Activated naive CD4-positive, alpha-beta T cell treated with anti-CD3 and anti-CD28 coated beads for 36 hours (primary cell): ENCODE measurements around the gene CD6. TPM values are rescaled to one million over a fixed set of nuclear protein-coding genes. Genes with fewer than 3 reads are reported as not detected.
A peak's percentile ranks its signal among the peaks of the same experiment; 100 is the strongest.
"Not testable (repeated sequence)": the region's sequence is repeated elsewhere in the genome, so short reads cannot be mapped to it uniquely, and the experiment has no call there.

Source experiments
- CTCF ChIA-PET: fragments of 350-600 bp; sonication (Branson Sonifier 250); formaldehyde crosslinking; loops from one replicate; lab custom pipeline; 2021; ENCODE audit warnings: antibody characterized with exemption; lab: Charles Lee
- DNase-seq: peaks from one replicate; pipeline ENCODE4 v3.0.0-alpha.2; 2020
- H3K27ac Mint-ChIP-seq: one replicate; pipeline ENCODE4 v1.8.0; 2021; ENCODE audit warnings: mild to moderate bottlenecking, mixed read lengths
- H3K27me3 Mint-ChIP-seq: one replicate; pipeline ENCODE4 v1.8.0; 2021; ENCODE audit warnings: low read depth, mixed read lengths
- H3K36me3 Mint-ChIP-seq: one replicate; pipeline ENCODE4 v1.8.0; 2021; ENCODE audit warnings: low read depth, mixed read lengths
- H3K4me1 Mint-ChIP-seq: one replicate; pipeline ENCODE4 v1.8.0; 2021; ENCODE audit warnings: low read depth, mixed read lengths
- H3K4me3 Mint-ChIP-seq: one replicate; pipeline ENCODE4 v1.8.0; 2021; ENCODE audit warnings: mild to moderate bottlenecking, moderate library complexity, mixed read lengths
- H3K9me3 Mint-ChIP-seq: one replicate; pipeline ENCODE4 v1.8.0; 2021; ENCODE audit warnings: mixed read lengths
- intact Hi-C: fragments of 100-400 bp; cut with micrococcal nuclease; formaldehyde crosslinking; loops from one replicate; pipeline ENCODE4 v1.15.1; 2023
- total RNA-seq, 2 experiments: library from RNA; stranded (reverse); gene quantifications; one replicate each; pipeline ENCODE4 v1.2.3, GENCODE V29; 2021

Gene CD6
- total RNA-seq, 2 experiments from 2014 or later: 227 to 234 TPM

DNA sequence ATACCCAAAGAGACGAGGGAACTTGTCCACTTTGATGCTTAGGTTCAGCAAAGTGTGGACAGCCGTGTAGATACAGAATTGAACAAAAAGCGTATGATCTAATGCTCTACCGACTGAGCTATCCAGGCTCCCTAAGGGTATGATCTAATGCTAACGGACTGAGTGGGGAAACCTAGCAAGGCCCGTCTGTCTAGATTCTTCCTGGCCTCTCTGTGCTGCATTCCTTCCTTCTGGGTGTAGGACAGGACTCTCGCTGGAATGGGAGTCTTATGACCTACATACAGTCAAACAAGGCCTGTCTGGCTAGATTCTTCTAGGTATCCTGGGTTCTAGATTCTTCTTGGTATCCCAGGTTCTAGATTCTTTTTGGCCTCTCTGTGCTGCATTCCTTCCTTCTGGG is 11.1 kb upstream of the CD6 start:
- H3K9me3 Mint-ChIP-seq: no peaks in the 10 kb centered on the region
- CTCF ChIA-PET: interaction anchor here (2.8 kb wide), 1 partner anchor 10 kb away, joined by 7 read pairs; no protein-coding TSS in a partner anchor
- intact Hi-C loops: no loop called here
- H3K36me3 Mint-ChIP-seq: no peaks in the 10 kb centered on the region
- H3K4me3 Mint-ChIP-seq: no peak overlapping the region
- no peak overlapping the region for H3K27ac Mint-ChIP-seq
- no peaks in the 10 kb centered on the region for H3K4me1 Mint-ChIP-seq
- DNase-seq: no peak
- no peaks in the 10 kb centered on the region for H3K27me3 Mint-ChIP-seq

DNA sequence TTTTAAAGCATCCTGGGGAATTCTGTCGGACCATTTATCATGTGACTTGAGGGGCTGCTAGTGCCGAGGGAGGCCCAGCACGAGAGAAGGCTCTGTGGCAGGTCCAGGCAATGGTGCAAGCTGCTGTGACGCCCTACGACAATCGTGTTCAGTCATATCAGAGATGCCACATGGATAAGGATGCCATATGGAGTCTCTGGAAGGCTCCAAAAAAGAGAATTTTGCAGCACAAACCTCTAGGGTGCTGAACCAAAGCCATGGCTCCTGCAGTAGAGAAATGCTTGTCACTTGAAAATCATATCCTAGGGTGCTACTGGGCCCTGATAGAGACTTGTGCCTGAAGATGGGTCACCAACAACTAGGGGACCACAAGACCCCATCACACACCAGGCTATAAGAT is 6.7 kb upstream of the CD6 start:
- DNase-seq: no peak
- Mint-ChIP-seq H3K27me3 (no peaks in the 10 kb centered on the region), H3K4me3 (no peak overlapping the region), H3K9me3 (peaks cover 4% of the 10 kb centered on the region), H3K27ac (no peak overlapping the region), H3K36me3 (peaks cover 3% of the 10 kb centered on the region), H3K4me1 (no peaks in the 10 kb centered on the region)
- CTCF ChIA-PET: interaction anchor here (1.0 to 1.3 kb wide), 2 partner anchors 49 to 164 kb away, joined by 3 to 5 read pairs; no protein-coding TSS in a partner anchor
- intact Hi-C loops: no loop called here

DNA sequence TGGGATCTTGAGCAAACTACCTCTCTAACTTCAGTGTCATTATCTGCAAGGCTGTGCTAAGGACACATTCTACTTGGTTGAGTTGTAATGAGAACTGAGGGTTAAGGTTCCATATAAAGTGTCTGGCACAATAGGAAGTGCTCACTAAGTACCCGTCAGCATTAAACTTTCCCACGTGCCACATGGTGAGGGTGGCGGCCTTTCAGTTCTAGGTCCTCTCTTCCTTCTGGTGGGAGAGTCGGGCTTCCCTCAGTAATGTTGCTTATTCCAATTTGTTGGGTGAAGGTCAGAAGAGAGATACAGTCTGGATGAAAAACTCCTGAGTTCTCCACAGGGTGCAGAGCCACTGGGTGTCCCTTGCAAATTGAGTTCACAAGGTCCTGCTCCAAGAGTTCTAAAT is 4.6 kb upstream of the CD6 start:
- intact Hi-C loops: no loop called here
- peaks cover 8% of the 10 kb centered on the region for H3K36me3 Mint-ChIP-seq
- DNase-seq: no peak
- CTCF ChIA-PET: interaction anchor here (0.9 to 1.4 kb wide), 4 partner anchors 8 to 221 kb away, joined by 3 to 4 read pairs (median 3); no protein-coding TSS in a partner anchor
- H3K4me1 Mint-ChIP-seq: peaks cover 15% of the 10 kb centered on the region
- peaks cover 4% of the 10 kb centered on the region for H3K9me3 Mint-ChIP-seq
- H3K27ac Mint-ChIP-seq: no peak overlapping the region
- no peaks in the 10 kb centered on the region for H3K27me3 Mint-ChIP-seq
- H3K4me3 Mint-ChIP-seq: no peak overlapping the region

DNA sequence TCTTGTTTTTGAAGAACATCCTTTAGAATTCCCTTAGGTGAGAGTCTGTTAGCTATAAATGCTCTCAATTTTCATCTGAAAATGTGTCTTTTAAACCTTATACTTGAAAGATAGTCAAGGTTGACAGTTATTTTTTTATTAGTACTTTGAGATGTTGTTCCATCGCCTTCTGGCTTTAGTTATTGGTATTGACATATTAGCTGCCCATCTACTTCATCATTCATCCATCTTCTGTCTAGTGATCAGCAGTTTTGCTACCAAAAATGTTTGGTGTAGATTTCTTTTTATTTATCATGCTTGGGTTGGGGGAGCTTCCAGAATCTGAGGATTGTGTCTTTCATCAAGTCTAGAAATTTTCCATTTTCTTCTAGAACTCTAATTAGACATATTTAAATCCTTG is 3.3 kb upstream of the CD6 start:
- Mint-ChIP-seq H3K27me3 (no peaks in the 10 kb centered on the region), H3K9me3 (peaks cover 4% of the 10 kb centered on the region), H3K36me3 (peaks cover 21% of the 10 kb centered on the region), H3K27ac (no peak overlapping the region), H3K4me1 (peaks cover 15% of the 10 kb centered on the region), H3K4me3 (no peak overlapping the region)
- CTCF ChIA-PET: interaction anchor here (0.6 to 4.3 kb wide), 9 partner anchors 10 to 161 kb away, joined by 3 to 28 read pairs (median 4); no protein-coding TSS in a partner anchor
- intact Hi-C loops: no loop called here
- no peak for DNase-seq

DNA sequence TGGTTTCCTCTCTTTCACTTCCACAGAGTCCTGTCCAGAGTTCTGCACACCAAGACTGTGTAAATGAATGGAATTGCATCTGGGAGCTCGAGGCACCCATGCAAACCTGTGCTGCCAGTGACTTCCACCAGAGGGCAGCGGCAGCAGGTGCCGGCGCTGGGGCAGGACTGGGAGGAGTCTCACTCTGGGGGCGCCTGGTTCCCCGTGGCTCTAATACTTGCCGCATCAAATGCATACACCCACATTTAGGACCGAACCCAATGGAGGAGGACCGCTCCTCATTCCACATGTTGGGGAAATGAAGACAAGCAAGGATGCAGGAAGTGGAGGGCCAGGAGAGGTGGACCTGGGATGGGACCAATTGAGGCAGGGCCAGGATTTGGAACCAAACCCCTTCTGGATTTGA is 1.1 kb upstream of the CD6 start:
- Mint-ChIP-seq H3K36me3 (peaks cover 40% of the 10 kb centered on the region), H3K27me3 (no peaks in the 10 kb centered on the region), H3K9me3 (peaks cover 4% of the 10 kb centered on the region)

DNA sequence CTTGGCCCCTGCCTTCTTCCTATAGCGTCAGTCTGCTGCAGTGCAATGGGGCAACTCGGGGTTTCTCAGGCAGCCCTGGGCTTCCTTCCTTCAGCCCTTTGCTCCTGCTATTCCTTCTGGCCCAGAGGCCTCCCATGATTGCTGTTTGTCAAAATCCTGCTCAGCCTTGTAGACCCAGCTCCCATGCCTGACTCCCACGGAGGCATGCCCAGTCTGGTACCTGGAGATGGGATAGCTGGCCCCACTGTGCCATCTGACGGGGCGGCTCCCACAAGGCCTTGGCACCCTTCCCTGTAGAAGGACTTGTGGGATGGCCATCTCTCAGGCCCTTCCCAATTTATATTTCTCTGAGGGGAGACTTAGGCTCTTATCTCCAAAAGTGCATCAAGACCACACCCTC is 590 bp upstream of the CD6 start:
- intact Hi-C loops: loop anchor here (1.0 to 2.0 kb wide), 10 partner anchors 23 to 216 kb away; partner anchors contain the start of genes PRPF19 and VPS37C
- Mint-ChIP-seq H3K27me3 (no peaks in the 10 kb centered on the region), H3K27ac (peak overlapping the region; percentile 97), H3K4me3 (peak overlapping the region; percentile 89), H3K4me1 (peaks cover 15% of the 10 kb centered on the region), H3K9me3 (peaks cover 4% of the 10 kb centered on the region), H3K36me3 (peaks cover 42% of the 10 kb centered on the region)
- no peak for DNase-seq
- CTCF ChIA-PET: interaction anchor here (0.9 to 4.3 kb wide), 19 partner anchors 11 to 159 kb away, joined by 3 to 28 read pairs (median 5); no protein-coding TSS in a partner anchor

More for the DNA sequence above, 1.1 kb upstream of the CD6 start:
- intact Hi-C loops: loop anchor here (1.0 to 2.0 kb wide), 8 partner anchors 24 to 217 kb away; partner anchors contain the start of gene PRPF19
- CTCF ChIA-PET: interaction anchor here (0.8 to 4.3 kb wide), 19 partner anchors 8 to 177 kb away, joined by 3 to 28 read pairs (median 5); no protein-coding TSS in a partner anchor
- DNase-seq: peak; percentile 90
- Mint-ChIP-seq H3K4me1 (peaks cover 15% of the 10 kb centered on the region), H3K4me3 (peak overlapping the region; percentile 89), H3K27ac (peak overlapping the region; percentile 97)

DNA sequence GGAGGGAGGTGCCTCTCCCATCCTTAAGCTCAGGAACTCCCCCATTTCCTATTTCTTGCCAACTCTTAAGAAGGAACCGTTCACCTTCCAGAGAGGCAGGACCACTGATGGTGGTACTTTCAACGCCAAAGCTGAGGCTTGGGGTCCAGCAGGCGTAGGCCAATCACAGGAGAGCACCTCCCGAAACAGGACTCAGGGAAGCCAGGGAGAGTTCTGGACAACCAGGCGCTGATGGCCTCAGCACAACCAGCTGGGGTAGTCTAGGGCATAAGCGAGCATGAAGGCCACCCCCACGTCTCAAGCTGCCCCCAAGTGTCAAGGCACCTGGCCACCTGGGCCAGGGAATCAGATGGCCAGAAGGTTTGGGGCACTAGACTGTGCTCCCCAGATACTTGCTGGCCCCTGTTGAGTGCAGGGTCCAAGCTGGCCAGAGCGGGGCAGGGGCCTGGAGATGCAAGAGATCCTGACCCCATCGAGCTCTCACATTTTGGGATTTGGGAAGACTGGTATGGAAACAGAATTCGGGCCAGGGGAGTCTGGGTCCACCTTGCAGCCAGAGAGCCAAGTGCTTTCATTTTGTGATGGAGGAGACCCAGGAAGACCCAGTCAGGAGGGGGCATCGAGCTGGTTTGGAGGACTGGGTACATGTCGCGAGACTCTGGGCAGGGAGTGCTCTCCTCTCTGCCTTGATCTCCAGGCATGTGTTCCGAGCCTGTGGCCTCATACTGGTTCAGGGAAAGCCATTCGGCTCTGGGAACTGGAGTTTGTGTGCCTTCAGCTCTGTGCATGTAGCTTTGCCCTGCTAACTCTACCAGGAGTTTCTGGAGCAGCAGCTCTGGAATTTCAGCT is 926 bp downstream of the CD6 start:
- CTCF ChIA-PET: interaction anchor here (0.6 to 1.9 kb wide), 5 partner anchors 18 to 147 kb away, joined by 3 to 6 read pairs (median 3); no protein-coding TSS in a partner anchor
- Mint-ChIP-seq H3K9me3 (peaks cover 4% of the 10 kb centered on the region), H3K27me3 (no peaks in the 10 kb centered on the region), H3K36me3 (peaks cover 55% of the 10 kb centered on the region), H3K27ac (peak overlapping the region; percentile 97), H3K4me1 (peaks cover 28% of the 10 kb centered on the region), H3K4me3 (peak overlapping the region; percentile 89)
- peak; percentile 67 for DNase-seq
- intact Hi-C loops: loop anchor here (1.0 kb wide), 1 partner anchor 139 kb away; no protein-coding TSS in a partner anchor

DNA sequence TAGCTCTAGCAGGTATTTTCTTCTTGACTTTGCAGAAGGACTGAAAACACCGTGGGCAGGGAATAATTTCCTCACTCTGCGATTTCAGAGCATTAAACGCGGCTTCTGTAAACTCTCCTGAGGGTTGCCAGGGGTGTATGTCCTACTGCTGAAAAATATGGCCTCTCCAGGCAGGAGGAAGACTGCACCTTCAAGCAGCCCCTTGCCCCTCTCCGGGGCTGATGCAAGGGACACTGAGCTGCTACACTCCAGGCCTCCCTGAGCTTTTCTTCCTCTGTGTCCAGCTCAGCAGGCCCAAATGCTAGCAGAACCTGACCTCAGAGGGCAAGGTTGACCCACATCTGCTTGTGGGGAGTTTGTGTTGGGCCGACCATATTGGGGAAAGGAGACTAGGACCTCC is 2.2 kb downstream of the CD6 start:
- Mint-ChIP-seq H3K9me3 (no peaks in the 10 kb centered on the region), H3K27me3 (no peaks in the 10 kb centered on the region), H3K27ac (peak overlapping the region; percentile 97), H3K4me1 (peaks cover 41% of the 10 kb centered on the region), H3K36me3 (peaks cover 64% of the 10 kb centered on the region), H3K4me3 (peak overlapping the region; percentile 89)
- CTCF ChIA-PET: interaction anchor here (0.9 kb wide), 1 partner anchor 30 kb away, joined by 3 read pairs; no protein-coding TSS in a partner anchor
- intact Hi-C loops: loop anchor here (1.0 kb wide), 1 partner anchor 13 kb away; no protein-coding TSS in a partner anchor
- no peak for DNase-seq

DNA sequence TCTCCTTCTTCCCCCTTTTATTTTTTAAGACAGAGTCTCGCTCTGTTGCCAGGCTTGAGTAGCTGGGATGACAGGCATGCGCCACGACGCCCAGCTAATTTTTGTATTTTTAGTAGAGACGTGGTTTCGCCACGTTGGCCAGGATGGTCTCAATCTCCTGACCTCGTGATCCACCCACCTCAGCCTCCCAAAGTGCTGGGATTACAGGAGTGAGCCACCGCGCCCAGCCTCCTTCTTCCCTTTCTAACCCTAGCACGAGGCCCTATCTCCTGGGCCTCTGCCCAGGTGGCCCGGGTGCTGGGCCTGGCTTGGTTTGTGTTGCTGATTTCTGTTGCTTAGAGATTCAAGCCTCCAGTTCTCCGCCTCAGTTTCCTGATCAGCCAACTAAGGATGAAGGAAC is 2.8 kb downstream of the CD6 start:
- DNase-seq, H3K27me3 Mint-ChIP-seq, H3K9me3 Mint-ChIP-seq: not testable (repeated sequence)
- Mint-ChIP-seq H3K4me3 (peak overlapping the region; percentile 89), H3K4me1 (peaks cover 47% of the 10 kb centered on the region), H3K27ac (peak overlapping the region; percentile 97), H3K36me3 (peaks cover 66% of the 10 kb centered on the region)
- CTCF ChIA-PET: interaction anchor here (0.9 to 1.4 kb wide), 2 partner anchors 30 to 103 kb away, joined by 3 read pairs; no protein-coding TSS in a partner anchor
- intact Hi-C loops: loop anchor here (1.0 kb wide), 1 partner anchor 12 kb away; no protein-coding TSS in a partner anchor

DNA sequence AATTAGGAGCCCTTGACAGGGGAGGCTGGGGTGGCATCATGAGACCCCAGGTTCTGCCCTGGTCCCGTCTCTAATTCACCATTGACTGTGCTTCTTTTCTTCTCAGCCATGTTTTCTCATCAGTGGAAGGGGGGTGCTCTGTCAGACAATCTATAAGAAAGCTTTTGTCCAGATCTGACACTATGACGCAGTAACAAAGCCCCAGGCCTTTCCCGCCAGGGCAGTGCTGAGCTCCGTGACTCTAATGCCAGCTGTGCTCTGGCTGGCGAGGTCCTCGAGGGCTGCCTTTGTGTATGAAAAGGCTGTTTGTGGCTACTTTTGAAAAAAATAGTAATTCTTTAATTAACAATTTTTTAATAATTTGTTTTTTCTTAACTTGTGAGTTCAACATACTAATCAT is 3.2 kb downstream of the CD6 start:
- H3K27me3 Mint-ChIP-seq: no peaks in the 10 kb centered on the region
- intact Hi-C loops: loop anchor here (1.0 kb wide), 1 partner anchor 12 kb away; no protein-coding TSS in a partner anchor
- H3K4me3 Mint-ChIP-seq: peak overlapping the region; percentile 89
- DNase-seq: peak; percentile 60
- peaks cover 51% of the 10 kb centered on the region for H3K4me1 Mint-ChIP-seq
- H3K36me3 Mint-ChIP-seq: peaks cover 68% of the 10 kb centered on the region
- no peaks in the 10 kb centered on the region for H3K9me3 Mint-ChIP-seq
- CTCF ChIA-PET: interaction anchor here (0.6 to 1.4 kb wide), 2 partner anchors 102 to 202 kb away, joined by 3 read pairs; no protein-coding TSS in a partner anchor
- peak overlapping the region; percentile 97 for H3K27ac Mint-ChIP-seq

DNA sequence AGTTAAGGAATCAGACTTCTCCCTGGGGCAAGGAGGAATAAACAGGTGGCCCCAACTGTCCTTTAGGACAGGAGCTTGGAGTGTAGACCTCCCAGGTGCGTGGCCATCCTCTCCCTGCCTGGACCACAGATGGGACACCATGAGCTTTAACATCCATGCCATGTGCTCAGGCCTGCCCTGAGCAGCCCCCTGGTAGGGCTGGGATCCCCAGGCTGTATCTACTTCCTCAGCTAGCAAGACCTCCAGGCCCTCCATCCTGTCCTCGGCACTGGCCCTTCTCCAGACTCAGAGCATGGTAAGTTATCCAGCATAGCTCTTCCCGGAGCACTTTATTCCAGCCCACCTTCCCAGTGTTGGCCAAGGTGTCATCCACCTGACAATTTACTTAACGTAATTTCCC is 5.7 kb downstream of the CD6 start:
- H3K4me1 Mint-ChIP-seq: peaks cover 61% of the 10 kb centered on the region
- peak overlapping the region; percentile 72 for H3K4me3 Mint-ChIP-seq
- H3K36me3 Mint-ChIP-seq: peaks cover 82% of the 10 kb centered on the region
- peak; percentile 26 for DNase-seq
- peak overlapping the region; percentile 97 for H3K27ac Mint-ChIP-seq
- CTCF ChIA-PET: interaction anchor here (0.6 to 1.7 kb wide), 11 partner anchors 9 to 210 kb away, joined by 3 to 7 read pairs (median 3); no protein-coding TSS in a partner anchor
- intact Hi-C loops: no loop called here
- no peaks in the 10 kb centered on the region for H3K27me3 Mint-ChIP-seq
- no peaks in the 10 kb centered on the region for H3K9me3 Mint-ChIP-seq

DNA sequence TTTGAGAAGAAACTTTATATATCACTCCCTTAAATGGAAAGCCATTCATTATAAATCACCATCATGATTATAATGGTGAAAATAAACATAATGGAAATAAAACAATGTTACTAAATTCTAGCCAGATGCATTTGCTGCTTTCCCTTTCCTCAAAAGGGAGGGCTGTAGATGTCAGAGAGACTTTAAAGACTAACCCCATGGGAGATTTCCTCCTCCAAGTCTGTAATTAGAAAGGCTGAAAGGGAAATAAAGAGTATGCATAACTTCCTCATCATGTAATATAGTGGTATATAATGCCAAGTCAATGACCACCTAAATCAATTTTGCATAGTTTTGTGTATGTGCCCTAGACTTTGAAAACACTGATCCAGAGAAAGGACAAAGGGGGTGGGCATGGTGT is 6.4 kb downstream of the CD6 start:
- H3K27ac Mint-ChIP-seq: peak overlapping the region; percentile 97
- intact Hi-C loops: loop anchor here (1.0 to 2.0 kb wide), 3 partner anchors 8 to 83 kb away; no protein-coding TSS in a partner anchor
- H3K27me3 Mint-ChIP-seq: no peaks in the 10 kb centered on the region
- no peak for DNase-seq
- peaks cover 82% of the 10 kb centered on the region for H3K36me3 Mint-ChIP-seq
- H3K9me3 Mint-ChIP-seq: no peaks in the 10 kb centered on the region
- peak overlapping the region; percentile 72 for H3K4me3 Mint-ChIP-seq
- peaks cover 67% of the 10 kb centered on the region for H3K4me1 Mint-ChIP-seq
- CTCF ChIA-PET: interaction anchor here (0.7 to 1.7 kb wide), 6 partner anchors 9 to 102 kb away, joined by 3 to 7 read pairs (median 3); no protein-coding TSS in a partner anchor
